Measurements from ENCODE around the gene FAAP20.
A peak's percentile ranks its signal among the peaks of the same experiment; 100 is the strongest.

Gene FAAP20

DNA sequence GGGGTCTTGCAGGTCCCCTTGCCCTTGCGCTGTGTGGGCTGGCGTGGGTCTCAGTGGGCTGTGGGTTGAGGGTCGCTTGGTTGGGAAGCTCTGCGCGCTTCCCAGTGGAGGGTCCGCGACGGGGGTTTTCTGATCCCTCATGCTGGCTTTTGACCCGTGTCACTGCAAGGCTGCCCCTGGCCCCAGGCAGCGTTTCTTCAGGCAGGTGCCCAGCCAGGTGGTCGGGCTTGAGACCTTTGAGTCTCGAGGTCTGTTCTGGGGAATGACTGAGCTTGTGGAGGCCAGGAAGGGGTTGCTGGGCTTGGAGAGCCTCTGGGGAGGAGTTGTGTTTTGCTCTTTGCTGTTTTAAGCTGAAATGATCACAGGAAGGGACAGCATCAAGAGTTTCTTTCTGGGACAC is 38.9 kb upstream of the FAAP20 start:
- peaks cover 76% of the 10 kb centered on the region for H3K4me1 Mint-ChIP-seq (ENCODE audit: low read depth)
- peak overlapping the region; percentile 40 for H3K27ac Mint-ChIP-seq
- no peaks in the 10 kb centered on the region for H3K9me3 Mint-ChIP-seq
- peaks cover 7% of the 10 kb centered on the region for H3K36me3 Mint-ChIP-seq (ENCODE audit: low read depth)
- H3K27me3 Mint-ChIP-seq = no peaks in the 10 kb centered on the region
- H3K4me3 Mint-ChIP-seq = peak overlapping the region; percentile 71

- H3K27me3 Mint-ChIP-seq = no peaks in the 10 kb centered on the region
- peak overlapping the region; percentile 40 for H3K27ac Mint-ChIP-seq
- H3K4me3 Mint-ChIP-seq = peak overlapping the region; percentile 94
- peaks cover 76% of the 10 kb centered on the region for H3K4me1 Mint-ChIP-seq (ENCODE audit: low read depth)
- H3K36me3 Mint-ChIP-seq (ENCODE audit: low read depth) = peaks cover 7% of the 10 kb centered on the region
- no peaks in the 10 kb centered on the region for H3K9me3 Mint-ChIP-seq
Observed at GRCh38 chr1:2232916-2233438, 38.4 kb upstream of the FAAP20 start.

DNA sequence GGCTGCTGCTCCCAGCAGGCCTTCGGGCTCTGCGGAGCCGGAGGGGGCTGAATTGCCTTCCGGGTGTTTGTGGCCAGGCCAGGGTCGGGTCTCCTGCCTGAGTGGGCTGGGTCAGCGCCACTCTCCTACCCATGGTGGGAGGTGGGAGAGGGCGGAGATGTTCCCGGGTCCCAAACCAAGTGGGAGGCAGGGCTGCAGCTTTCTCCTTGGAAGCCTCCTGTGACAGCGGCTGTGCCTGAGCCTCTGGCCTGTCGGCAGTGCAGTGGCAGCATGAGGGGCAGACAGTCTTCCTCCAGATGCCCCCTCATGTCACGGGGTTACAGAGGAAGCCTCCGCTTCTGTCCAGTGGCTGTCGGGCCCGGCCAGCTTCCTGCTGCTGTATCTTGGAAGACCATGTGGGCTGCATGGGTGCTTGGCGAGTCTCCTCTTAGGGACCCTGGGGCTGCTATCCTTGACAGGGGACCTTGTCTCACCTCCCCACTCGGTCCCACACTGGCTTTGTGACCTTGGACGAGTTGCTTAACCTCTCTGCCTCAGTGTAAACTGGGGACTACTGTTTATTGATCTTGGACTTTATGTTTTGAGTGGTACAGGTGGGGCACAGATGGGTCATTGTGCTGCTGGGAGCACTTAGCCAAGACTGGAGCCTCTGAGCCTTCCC is 37.8 kb upstream of the FAAP20 start:
- H3K9me3 Mint-ChIP-seq = no peaks in the 10 kb centered on the region
- peaks cover 71% of the 10 kb centered on the region for H3K4me1 Mint-ChIP-seq (ENCODE audit: low read depth)

GRCh38 chr1:2231532-2232254 is 37.1 kb upstream of the FAAP20 start:
- H3K4me1 Mint-ChIP-seq (ENCODE audit: low read depth) = peaks cover 64% of the 10 kb centered on the region
- H3K27me3 Mint-ChIP-seq = no peaks in the 10 kb centered on the region
- H3K27ac Mint-ChIP-seq = peak overlapping the region; percentile 85
- H3K4me3 Mint-ChIP-seq = peak overlapping the region; percentile 94
- H3K36me3 Mint-ChIP-seq (ENCODE audit: low read depth) = peaks cover 7% of the 10 kb centered on the region
- H3K9me3 Mint-ChIP-seq = no peaks in the 10 kb centered on the region

More for the DNA sequence above, 37.8 kb upstream of the FAAP20 start:
- Mint-ChIP-seq H3K27ac (peak overlapping the region; percentile 85), H3K27me3 (no peaks in the 10 kb centered on the region), H3K36me3 (ENCODE audit: low read depth) (peaks cover 7% of the 10 kb centered on the region), H3K4me3 (peak overlapping the region; percentile 94)

GRCh38 chr1:2230781-2231531 is 36.4 kb upstream of the FAAP20 start:
- Mint-ChIP-seq H3K4me1 (ENCODE audit: low read depth) (peaks cover 61% of the 10 kb centered on the region), H3K27me3 (peaks cover 4% of the 10 kb centered on the region), H3K36me3 (ENCODE audit: low read depth) (peaks cover 7% of the 10 kb centered on the region), H3K9me3 (no peaks in the 10 kb centered on the region), H3K4me3 (peak overlapping the region; percentile 94), H3K27ac (peak overlapping the region; percentile 85)

GRCh38 chr1:2229911-2230731 is 35.5 kb upstream of the FAAP20 start:
- H3K9me3 Mint-ChIP-seq = no peaks in the 10 kb centered on the region
- peaks cover 4% of the 10 kb centered on the region for H3K27me3 Mint-ChIP-seq
- peak overlapping the region; percentile 94 for H3K4me3 Mint-ChIP-seq
- H3K27ac Mint-ChIP-seq = peak overlapping the region; percentile 85
- H3K4me1 Mint-ChIP-seq (ENCODE audit: low read depth) = peaks cover 52% of the 10 kb centered on the region
- peaks cover 7% of the 10 kb centered on the region for H3K36me3 Mint-ChIP-seq (ENCODE audit: low read depth)

DNA sequence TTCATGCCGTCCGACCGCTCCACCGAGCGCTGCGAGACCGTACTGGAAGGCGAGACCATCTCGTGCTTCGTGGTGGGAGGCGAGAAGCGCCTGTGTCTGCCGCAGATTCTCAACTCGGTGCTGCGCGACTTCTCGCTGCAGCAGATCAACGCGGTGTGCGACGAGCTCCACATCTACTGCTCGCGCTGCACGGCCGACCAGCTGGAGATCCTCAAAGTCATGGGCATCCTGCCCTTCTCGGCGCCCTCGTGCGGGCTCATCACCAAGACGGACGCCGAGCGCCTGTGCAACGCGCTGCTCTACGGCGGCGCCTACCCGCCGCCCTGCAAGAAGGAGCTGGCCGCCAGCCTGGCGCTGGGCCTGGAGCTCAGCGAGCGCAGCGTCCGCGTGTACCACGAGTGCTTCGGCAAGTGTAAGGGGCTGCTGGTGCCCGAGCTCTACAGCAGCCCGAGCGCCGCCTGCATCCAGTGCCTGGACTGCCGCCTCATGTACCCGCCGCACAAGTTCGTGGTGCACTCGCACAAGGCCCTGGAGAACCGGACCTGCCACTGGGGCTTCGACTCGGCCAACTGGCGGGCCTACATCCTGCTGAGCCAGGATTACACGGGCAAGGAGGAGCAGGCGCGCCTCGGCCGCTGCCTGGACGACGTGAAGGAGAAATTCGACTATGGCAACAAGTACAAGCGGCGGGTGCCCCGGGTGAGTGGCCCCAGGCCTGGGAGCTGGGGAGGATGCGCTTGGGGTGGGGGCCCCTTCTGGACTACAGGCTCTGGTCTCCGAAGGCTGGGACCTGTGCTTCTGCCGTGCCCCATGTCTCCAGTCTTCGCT is 34.7 kb upstream of the FAAP20 start:
- Mint-ChIP-seq H3K27me3 (peaks cover 4% of the 10 kb centered on the region), H3K36me3 (ENCODE audit: low read depth) (peaks cover 7% of the 10 kb centered on the region), H3K4me3 (peak overlapping the region; percentile 94), H3K9me3 (no peaks in the 10 kb centered on the region), H3K4me1 (ENCODE audit: low read depth) (peaks cover 44% of the 10 kb centered on the region), H3K27ac (peak overlapping the region; percentile 89)

- Mint-ChIP-seq H3K36me3 (ENCODE audit: low read depth) (peaks cover 7% of the 10 kb centered on the region), H3K9me3 (no peaks in the 10 kb centered on the region), H3K4me1 (ENCODE audit: low read depth) (peaks cover 38% of the 10 kb centered on the region), H3K27ac (peak overlapping the region; percentile 89), H3K4me3 (peak overlapping the region; percentile 94), H3K27me3 (peaks cover 4% of the 10 kb centered on the region)
Observed at GRCh38 chr1:2228694-2229036, 34.1 kb upstream of the FAAP20 start.

DNA sequence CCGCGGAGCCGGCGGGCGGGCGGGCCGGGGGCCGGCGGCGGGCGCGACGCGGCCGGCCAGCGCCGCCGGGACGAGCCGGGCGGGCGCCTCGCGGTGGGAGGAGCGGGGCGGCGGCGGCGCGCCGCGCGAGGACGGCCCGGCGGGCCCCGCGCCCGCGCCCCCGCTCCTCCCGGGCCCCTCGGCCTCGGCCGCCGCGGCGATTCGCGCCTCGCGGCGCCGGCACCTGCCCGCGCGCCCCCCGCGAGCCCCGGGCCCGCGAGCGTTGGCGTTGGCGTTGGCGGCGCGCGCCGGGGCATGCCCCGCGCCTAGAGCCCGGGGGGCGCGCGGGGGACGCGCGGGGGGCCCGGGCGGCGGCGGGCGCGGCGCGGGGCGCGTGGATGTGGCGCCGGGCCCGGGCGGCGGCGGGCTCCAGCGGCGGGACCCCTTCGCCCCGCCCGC is 33.6 kb upstream of the FAAP20 start, which contains the start of gene SKI:
Gene SKI, plus strand, starts transcription at position 163 of the 438 bp plus-strand sequence. CDS start 448 bp downstream, outside the sequence.
- Mint-ChIP-seq H3K4me1 (ENCODE audit: low read depth) (peaks cover 33% of the 10 kb centered on the region), H3K9me3 (no peaks in the 10 kb centered on the region), H3K36me3 (ENCODE audit: low read depth) (peaks cover 7% of the 10 kb centered on the region), H3K4me3 (peak within 1 kb of the TSS; percentile 94), H3K27ac (peak within 1 kb of the TSS; percentile 89), H3K27me3 (peaks cover 4% of the 10 kb centered on the region)

DNA sequence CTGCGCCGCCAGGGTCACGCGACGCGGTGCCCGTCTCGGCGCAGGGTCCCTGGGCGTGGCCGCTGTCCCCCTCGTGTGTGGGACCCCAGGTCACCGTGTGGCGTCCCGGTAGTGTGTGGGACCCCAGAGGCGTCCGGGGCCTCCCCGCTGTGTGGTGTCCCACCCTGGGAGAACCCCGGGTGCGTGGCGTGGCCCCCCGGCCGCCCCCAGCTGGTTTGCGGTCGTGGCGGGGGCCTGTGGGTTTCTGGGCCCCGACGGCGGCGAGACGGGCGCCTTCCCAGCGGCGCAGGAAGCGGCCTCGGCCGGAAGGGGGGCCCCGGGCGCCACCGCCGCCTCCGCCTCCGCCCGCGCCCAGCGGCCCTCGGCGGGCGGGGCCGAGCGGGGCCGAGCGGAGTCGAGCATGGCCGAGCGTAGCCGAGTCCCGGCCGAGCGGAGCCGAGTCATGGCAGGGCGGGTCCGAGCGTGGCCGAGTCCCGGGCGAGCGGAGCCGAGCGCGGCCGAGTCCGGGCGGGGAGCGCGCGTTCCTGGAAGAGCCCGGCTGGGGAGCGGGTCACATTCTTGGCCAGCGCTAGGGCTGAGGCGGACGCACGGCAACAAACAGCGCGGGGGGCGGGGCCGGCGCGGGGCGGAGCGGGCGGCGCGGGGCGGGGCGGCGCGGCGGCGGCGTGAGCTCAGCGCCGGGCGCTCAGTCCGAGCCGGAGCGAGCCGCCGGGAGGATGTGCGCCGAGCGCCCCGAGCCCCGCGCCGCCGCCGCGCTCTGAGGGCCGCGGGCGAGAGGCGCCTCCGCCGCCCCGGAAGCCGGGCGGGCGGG is 33.0 kb upstream of the FAAP20 start:
- H3K27me3 Mint-ChIP-seq = peaks cover 4% of the 10 kb centered on the region
- H3K4me1 Mint-ChIP-seq (ENCODE audit: low read depth) = peaks cover 28% of the 10 kb centered on the region
- H3K36me3 Mint-ChIP-seq (ENCODE audit: low read depth) = peaks cover 7% of the 10 kb centered on the region

GRCh38 chr1:2226525-2227345 is 32.2 kb upstream of the FAAP20 start:
- Mint-ChIP-seq H3K4me3 (peak overlapping the region; percentile 63), H3K4me1 (ENCODE audit: low read depth) (peaks cover 20% of the 10 kb centered on the region), H3K9me3 (no peaks in the 10 kb centered on the region), H3K27ac (peak overlapping the region; percentile 79), H3K36me3 (ENCODE audit: low read depth) (peaks cover 5% of the 10 kb centered on the region), H3K27me3 (peaks cover 4% of the 10 kb centered on the region)

More for the DNA sequence above, 33.0 kb upstream of the FAAP20 start:
- Mint-ChIP-seq H3K27ac (no peak overlapping the region), H3K4me3 (peak overlapping the region; percentile 47), H3K9me3 (no peaks in the 10 kb centered on the region)
